GM20000 (cell line): ENCODE data around the gene ABCA9.
"Not testable (repeated sequence)": the region's sequence is repeated elsewhere in the genome, so short reads cannot be mapped to it uniquely, and the experiment has no call there.

ENCODE experiments used
- DNase-seq: peaks from one replicate; pipeline ENCODE4 v3.0.0; 2012; ENCODE audit warnings: low spot score
- TF ChIP-seq, protein P1 (sequence below): IDR thresholded peaks from 2 replicates; pipeline ENCODE4 v1.5.1; 2012; ENCODE audit warnings: mild to moderate bottlenecking, control low read depth; ENCODE audit errors: extremely low read depth, missing control alignments

ABCA9 gene

GRCh38 chr17:69018687-69019086, 42.0 kb downstream of the ABCA9 start:
- DNase-seq, result no peak
- TF ChIP-seq, protein P1, sequence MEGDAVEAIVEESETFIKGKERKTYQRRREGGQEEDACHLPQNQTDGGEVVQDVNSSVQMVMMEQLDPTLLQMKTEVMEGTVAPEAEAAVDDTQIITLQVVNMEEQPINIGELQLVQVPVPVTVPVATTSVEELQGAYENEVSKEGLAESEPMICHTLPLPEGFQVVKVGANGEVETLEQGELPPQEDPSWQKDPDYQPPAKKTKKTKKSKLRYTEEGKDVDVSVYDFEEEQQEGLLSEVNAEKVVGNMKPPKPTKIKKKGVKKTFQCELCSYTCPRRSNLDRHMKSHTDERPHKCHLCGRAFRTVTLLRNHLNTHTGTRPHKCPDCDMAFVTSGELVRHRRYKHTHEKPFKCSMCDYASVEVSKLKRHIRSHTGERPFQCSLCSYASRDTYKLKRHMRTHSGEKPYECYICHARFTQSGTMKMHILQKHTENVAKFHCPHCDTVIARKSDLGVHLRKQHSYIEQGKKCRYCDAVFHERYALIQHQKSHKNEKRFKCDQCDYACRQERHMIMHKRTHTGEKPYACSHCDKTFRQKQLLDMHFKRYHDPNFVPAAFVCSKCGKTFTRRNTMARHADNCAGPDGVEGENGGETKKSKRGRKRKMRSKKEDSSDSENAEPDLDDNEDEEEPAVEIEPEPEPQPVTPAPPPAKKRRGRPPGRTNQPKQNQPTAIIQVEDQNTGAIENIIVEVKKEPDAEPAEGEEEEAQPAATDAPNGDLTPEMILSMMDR, result no peak

GRCh38 chr17:69018022-69018615, 42.6 kb downstream of the ABCA9 start:
- DNase-seq, result no peak
- TF ChIP-seq, protein P1, result no peak

DNA sequence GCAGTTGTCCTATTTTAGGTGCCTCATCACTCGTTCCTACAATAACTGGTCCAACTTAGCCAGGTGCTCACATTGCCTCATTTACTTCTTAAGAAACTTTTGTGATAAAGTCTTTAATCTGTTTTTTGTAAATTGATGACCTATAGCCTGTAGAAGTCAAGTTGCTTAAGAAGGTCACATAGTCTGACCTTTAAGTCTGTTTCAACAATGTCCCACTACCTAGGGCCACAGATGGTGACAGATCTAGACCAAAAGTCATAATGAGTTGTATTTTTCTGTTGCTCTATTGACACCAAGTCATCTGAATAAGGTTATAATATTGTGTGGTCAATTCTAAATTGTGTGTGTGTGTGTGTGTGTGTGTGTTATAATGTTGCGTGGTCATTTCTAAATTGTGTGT, 45.1 kb downstream of the ABCA9 start:
- no peak for DNase-seq
- TF ChIP-seq, protein P1, result no peak

GRCh38 chr17:69012895-69013805, 47.6 kb downstream of the ABCA9 start:
- TF ChIP-seq, protein P1, result no peak
- DNase-seq, result no peak

- TF ChIP-seq, protein P1, result no peak
- no peak for DNase-seq
These were observed 50.8 kb downstream of the ABCA9 start for GRCh38 chr17:69009930-69010329.

DNA sequence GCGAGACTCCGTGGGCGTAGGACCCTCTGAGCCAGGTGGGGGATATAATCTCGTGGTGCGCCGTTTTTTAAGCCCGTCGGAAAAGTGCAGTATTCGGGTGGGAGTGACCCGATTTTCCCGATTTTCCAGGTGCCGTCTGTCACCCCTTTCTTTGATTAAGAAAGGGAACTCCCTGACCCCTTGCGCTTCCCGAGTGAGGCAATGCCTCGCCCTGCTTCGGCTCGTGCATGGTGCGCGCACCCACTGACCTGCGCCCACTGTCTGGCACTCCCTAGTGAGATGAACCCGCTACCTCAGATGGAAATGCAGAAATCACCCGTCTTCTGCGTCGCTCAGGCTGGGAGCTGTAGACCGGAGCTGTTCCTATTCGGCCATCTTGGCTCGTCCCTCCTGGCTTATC, 56.0 kb downstream of the ABCA9 start:
- DNase-seq, result not testable (repeated sequence)

GRCh38 chr17:68999743-69000142, 61.0 kb downstream of the ABCA9 start:
- not testable (repeated sequence) for DNase-seq

DNA sequence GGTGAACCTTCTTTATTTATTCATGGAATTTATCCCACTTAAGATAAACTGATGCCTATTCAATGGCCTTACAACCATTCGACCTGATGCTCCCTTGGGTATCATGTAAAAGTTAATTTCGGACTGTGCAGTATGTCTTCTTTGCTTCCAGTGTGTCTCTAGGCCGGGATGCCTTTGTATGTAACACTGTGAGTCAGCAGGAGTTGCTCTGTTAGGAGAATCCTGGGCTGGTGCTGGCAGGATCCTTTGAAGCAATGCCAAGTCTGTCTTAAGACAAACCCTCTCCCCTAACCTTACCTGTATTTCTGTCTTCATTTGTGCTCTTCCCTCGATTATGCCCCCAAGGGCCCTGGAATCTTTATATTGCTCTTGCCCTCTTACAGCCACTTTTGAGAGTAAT, 67.6 kb downstream of the ABCA9 start:
- TF ChIP-seq, protein P1, result no peak
- DNase-seq, result no peak
